ENCODE data around the gene ZNF556.

The ZNF556 gene

DNA sequence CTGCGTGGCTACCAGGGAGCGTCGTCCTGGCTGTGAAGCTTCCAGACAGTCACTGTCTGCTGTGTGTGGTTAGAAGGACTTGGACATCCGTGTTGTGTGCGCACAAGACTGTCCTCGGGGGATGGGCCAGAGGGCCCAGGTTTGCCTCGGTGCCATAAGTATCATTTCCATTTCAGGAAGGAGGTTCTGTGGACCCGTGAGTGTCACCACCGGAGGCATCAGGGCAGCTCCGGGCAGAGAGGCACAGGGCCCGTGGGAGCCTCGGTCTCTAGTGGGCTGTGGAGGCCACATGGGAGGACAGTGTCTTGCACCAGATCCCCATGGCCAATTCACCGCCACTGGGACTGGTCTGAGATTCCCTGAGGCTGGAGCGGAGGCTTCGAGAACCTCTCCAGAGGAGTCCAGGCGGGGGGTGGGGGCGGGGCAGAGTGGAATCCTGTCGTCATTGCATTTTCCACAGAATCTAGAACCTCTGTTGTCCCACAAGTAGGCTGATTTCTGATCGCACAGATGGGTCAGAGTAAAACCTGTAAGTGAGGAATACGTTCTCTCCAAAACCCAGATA, 39.6 kb downstream of the ZNF556 start:
- no peak for DNase-seq

DNA sequence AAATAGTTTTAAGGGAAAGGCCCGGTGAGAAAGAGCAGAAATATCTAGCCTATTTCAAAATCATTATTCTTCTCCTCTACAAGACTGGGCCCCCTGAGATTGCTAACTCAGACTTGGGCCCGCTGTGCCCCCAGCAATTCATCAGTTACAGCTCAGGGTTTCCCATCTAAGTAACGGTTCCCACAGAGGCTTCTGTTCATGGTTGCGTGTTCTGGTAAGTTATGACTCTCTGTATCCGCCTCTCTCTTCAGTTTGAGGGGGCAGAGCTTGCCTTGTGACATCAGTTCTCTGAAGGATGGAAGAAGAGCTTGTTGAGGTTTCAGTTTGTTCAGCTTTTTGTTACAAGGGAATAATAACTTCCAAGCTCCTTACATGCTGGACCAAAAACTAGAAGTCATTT, 45.2 kb downstream of the ZNF556 start:
- DNase-seq = no peak

DNA sequence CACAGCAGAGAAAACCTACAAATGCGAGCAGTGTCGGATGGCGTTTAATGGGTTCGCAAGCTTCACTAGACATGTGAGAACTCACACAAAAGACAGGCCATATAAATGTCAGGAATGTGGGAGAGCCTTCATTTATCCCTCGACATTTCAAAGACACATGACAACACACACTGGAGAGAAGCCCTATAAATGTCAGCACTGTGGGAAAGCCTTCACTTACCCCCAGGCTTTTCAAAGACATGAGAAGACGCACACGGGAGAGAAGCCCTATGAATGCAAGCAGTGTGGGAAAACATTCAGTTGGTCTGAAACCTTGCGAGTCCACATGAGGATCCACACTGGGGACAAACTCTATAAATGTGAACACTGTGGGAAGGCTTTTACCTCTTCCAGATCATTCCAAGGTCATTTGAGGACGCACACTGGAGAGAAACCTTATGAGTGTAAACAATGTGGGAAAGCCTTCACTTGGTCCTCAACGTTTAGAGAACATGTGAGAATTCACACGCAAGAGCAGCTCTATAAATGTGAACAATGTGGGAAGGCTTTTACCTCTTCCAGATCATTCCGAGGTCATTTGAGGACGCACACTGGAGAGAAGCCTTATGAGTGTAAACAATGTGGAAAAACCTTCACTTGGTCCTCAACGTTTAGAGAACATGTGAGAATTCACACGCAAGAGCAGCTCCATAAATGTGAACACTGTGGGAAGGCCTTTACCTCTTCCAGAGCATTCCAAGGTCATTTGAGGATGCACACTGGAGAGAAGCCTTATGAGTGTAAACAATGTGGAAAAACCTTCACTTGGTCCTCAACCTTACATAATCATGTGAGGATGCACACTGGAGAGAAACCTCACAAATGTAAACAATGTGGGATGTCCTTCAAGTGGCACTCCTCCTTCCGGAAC, 50.4 kb downstream of the ZNF556 start:
- DNase-seq = no peak

DNA sequence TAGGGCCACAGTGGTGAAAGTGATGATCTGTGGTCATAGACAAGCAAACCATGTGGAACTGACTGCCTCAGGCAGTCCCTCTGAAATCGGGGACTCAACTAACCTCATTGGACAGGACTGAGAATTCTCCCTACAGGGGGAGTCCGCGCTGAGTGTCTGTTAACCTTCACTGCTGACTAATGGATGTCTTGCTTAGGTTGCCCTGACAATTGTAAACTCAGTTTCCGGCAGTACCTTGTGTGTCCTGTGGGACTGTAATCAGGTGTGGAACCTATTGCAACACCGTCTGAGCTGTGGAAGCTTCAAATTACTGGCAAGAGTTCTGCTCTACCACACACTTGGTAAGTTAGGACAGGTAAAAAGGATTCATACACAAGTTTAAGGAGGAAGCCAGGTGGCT, 55.9 kb downstream of the ZNF556 start:
- DNase-seq = no peak

DNA sequence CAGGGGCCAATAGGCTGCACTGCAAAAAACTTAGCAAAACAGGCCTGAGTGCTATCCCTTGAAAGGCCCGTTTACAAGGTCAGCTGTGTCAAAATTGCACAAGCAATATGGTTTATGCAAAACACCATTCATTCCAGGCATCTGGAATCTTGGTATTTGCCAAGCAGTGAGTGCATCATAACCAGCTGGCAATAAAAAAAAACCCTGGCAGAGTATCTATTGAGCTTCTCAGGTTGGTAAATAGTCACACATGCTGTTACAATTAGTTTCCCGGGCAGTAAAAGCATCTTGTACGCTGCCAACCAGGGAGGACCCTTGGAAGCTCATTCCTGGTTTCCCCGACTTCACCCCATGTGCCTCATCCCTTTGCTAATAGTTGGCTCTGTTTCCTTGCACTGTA, 56.4 kb downstream of the ZNF556 start:
- DNase-seq = peak; percentile 55

DNA sequence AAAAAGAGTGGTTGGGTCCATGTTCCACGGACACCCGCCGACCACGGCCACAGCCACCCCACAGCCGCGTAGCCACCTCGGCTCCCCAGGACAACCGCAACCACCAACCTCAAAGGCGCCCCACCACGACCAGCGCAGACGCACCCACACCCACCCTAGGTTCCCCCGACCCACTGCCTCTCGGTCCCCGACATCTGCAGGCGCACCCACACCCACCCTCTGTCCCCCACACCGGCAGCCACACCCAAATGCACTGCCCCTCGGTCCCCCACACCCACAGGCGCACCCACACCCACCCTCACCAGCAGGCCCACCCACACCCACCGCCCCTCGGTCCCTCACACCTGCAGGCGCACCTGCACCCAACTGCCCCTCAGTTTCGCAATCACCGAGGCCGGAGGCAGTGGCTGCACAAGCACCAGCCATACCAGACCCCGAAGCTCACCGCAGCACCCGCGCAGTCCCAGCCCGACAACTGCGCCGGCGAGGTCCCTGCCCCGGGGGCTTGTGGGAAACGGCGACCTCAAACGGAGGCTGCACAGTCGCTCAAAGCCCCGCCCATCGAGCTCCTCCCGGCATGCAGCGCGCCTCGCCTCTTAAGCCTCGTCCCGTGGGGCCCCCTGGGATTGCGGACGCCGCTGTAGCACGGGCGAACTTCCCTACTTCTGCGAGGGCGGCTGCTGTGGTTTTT, 59.4 kb downstream of the ZNF556 start:
- no peak for DNase-seq

DNA sequence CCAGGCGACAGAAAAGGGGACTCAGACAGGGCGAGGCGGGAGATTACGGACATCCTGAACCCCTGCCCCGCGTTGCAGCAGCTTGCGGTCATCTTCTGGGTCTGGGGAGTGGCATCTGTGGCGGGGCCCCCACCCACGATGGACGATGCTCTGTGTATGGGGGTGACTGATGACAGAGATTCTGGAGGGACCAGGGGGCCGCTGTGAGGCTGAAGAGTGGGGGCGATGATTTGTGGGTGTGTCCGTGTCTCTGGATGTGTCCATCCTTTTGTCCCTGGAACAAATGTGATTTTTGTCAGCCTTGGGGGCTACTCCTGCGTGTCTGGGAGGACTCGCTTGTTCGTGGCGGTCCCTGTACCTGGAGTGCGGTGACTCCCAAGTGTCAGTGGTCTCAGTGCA, 59.9 kb downstream of the ZNF556 start:
- no peak for DNase-seq

All from NCI-H774 (cell line).